Coronary artery (tissue), 2 donors: ENCODE measurements around the gene DIP2A.
A peak's percentile ranks its signal among the peaks of the same experiment; 100 is the strongest.

ENCODE experiments used
- DNase-seq: peaks from one replicate; pipeline ENCODE4 v3.0.0-alpha.2; 2017; ENCODE audit warnings: low spot score
- H3K27ac ChIP-seq, 2 donors: fragments of 200-600 bp; sonication (generic); one replicate each; pipeline ENCODE4 v1.5.1; 2016 to 2019
- H3K4me3 ChIP-seq: fragments of 200-600 bp; sonication (generic); 2 replicates; pipeline ENCODE4 v1.5.1; 2016; ENCODE audit warnings: mild to moderate bottlenecking, moderate library complexity
- CTCF ChIP-seq: fragments of 200-600 bp; sonication (generic); IDR thresholded peaks from one replicate; pipeline ENCODE4 v1.5.1; 2019; ENCODE audit warnings: antibody characterized with exemption

DIP2A gene

GRCh38 chr21:46458315-46459023, at the start of gene DIP2A:
Gene DIP2A, plus strand, starts transcription at chr21:46458891. Its CDS starts 241 bp downstream, at chr21:46459132.
- H3K27ac ChIP-seq, result peak within 1 kb of the TSS; percentile 80 to 93
- DNase-seq, result peak; percentile 97
- H3K4me3 ChIP-seq, result peak within 1 kb of the TSS; percentile 100
- no peak for TF ChIP-seq CTCF

GRCh38 chr21:46409641-46410406, 48.9 kb upstream of the DIP2A start:
- DNase-seq, result no peak
- TF ChIP-seq CTCF, result no peak
- Histone ChIP-seq H3K27ac (no peak overlapping the region), H3K4me3 (no peak overlapping the region)

- no peak for DNase-seq
- no peak for TF ChIP-seq CTCF
- H3K27ac ChIP-seq, result no peak overlapping the region
- no peak overlapping the region for H3K4me3 ChIP-seq
Observed at GRCh38 chr21:46410516-46410915, 48.2 kb upstream of the DIP2A start.

- Histone ChIP-seq H3K4me3 (no peak overlapping the region), H3K27ac (no peak overlapping the region)
- no peak for DNase-seq
- no peak for TF ChIP-seq CTCF
Observed at GRCh38 chr21:46411236-46411635, 47.5 kb upstream of the DIP2A start.

- DNase-seq, result no peak
Observed at GRCh38 chr21:46411691-46412090, 47.0 kb upstream of the DIP2A start.

GRCh38 chr21:46412521-46413364, 45.9 kb upstream of the DIP2A start:
- Histone ChIP-seq H3K4me3 (no peak overlapping the region), H3K27ac (no peak overlapping the region)
- no peak for DNase-seq
- TF ChIP-seq CTCF, result no peak

More at GRCh38 chr21:46411691-46412090, 47.0 kb upstream of the DIP2A start:
- no peak for TF ChIP-seq CTCF
- Histone ChIP-seq H3K4me3 (no peak overlapping the region), H3K27ac (no peak overlapping the region)
